SK-N-SH treated with all-trans-retinoic acid at 6 μM for 48 hours (cell line): ENCODE measurements around the gene DNTTIP2.

Experiments
- ARNTL ChIP-seq: fragments of 450-650 bp; formaldehyde crosslinking; IDR thresholded peaks from 2 replicates; pipeline ENCODE4 v1.5.0; 2020; ENCODE audit warnings: low read depth, mild to moderate bottlenecking, moderate library complexity, borderline replicate concordance
- GLIS3 ChIP-seq: fragments of 250-450 bp; sonication (Bioruptor Pico); IDR thresholded peaks from 2 replicates; pipeline ENCODE4 v1.5.0; 2020; ENCODE audit warnings: mild to moderate bottlenecking, moderate library complexity
- SNAI2 ChIP-seq: fragments of 250-450 bp; sonication (Bioruptor Pico); IDR thresholded peaks from 2 replicates; pipeline ENCODE4 v1.5.0; 2020; ENCODE audit warnings: mild to moderate bottlenecking, moderate library complexity
- TCF4 ChIP-seq: fragments of 250-450 bp; sonication (Bioruptor Pico); IDR thresholded peaks from 2 replicates; pipeline ENCODE4 v1.8.0; 2021; ENCODE audit warnings: mild to moderate bottlenecking, moderate library complexity, borderline replicate concordance
- ZFP3 ChIP-seq: fragments of 250-450 bp; sonication (Bioruptor Pico); IDR thresholded peaks from 2 replicates; pipeline ENCODE4 v1.5.0; 2020; ENCODE audit warnings: mild to moderate bottlenecking, moderate library complexity
- ZFP30 ChIP-seq: fragments of 450-650 bp; formaldehyde crosslinking; IDR thresholded peaks from 2 replicates; pipeline ENCODE4 v1.5.0; 2022; ENCODE audit warnings: mild to moderate bottlenecking, moderate library complexity
- ZNF70 ChIP-seq: fragments of 450-650 bp; formaldehyde crosslinking; IDR thresholded peaks from 2 replicates; pipeline ENCODE4 v1.5.0; 2020; ENCODE audit warnings: mild to moderate bottlenecking, moderate library complexity
- TF ChIP-seq, protein P1 (sequence below): fragments of 250-450 bp; sonication (Bioruptor Pico); IDR thresholded peaks from 2 replicates; pipeline ENCODE4 v1.8.0; 2020; ENCODE audit warnings: mild to moderate bottlenecking, moderate library complexity, borderline replicate concordance
- TF ChIP-seq, protein P2 (sequence below): fragments of 250-450 bp; sonication (Bioruptor Pico); IDR thresholded peaks from 2 replicates; pipeline ENCODE4 v1.5.1; 2020; ENCODE audit warnings: low read depth, mild to moderate bottlenecking, moderate library complexity
- TF ChIP-seq, protein P3 (sequence below): fragments of 250-450 bp; sonication (Bioruptor Pico); IDR thresholded peaks from 2 replicates; pipeline ENCODE4 v1.8.0; 2021; ENCODE audit warnings: low read depth, mild to moderate bottlenecking, moderate library complexity, borderline replicate concordance

DNA sequence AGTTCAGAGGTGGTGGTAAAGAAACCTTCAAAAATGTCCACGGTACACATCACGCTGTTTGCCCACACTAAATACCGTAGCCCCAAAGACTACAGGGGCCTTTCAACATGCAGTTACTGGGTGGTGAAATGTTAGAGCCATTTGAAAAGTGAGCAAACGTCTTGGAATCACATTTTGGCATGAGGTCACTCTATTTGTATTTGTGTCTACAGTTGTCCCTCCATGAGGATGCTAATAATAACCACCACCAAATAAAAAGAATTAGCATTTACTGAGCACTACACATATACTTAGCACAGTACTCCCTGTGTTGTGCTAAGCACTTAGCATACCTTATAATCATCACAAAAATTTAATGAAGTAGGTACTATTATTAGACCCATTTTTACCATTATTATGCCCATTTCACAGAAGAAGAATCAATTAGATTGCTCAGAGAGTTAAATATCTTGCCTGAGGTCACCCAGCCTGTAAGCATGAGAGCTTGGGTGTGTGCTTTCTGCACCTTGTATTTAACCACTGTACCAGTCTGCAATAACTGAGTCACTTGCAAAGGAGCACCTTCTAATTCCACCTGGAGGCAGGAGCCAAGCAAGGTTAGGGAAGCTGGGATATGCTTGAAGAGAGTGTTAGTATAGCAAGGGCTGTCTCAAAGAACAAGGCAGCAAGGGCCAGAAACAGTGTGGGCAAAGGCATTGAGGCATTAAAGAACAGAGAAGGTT lies 57.4 kb downstream of the DNTTIP2 start:
- no peak for TF ChIP-seq ZNF70
- TF ChIP-seq GLIS3: no peak
- TF ChIP-seq, protein P1, sequence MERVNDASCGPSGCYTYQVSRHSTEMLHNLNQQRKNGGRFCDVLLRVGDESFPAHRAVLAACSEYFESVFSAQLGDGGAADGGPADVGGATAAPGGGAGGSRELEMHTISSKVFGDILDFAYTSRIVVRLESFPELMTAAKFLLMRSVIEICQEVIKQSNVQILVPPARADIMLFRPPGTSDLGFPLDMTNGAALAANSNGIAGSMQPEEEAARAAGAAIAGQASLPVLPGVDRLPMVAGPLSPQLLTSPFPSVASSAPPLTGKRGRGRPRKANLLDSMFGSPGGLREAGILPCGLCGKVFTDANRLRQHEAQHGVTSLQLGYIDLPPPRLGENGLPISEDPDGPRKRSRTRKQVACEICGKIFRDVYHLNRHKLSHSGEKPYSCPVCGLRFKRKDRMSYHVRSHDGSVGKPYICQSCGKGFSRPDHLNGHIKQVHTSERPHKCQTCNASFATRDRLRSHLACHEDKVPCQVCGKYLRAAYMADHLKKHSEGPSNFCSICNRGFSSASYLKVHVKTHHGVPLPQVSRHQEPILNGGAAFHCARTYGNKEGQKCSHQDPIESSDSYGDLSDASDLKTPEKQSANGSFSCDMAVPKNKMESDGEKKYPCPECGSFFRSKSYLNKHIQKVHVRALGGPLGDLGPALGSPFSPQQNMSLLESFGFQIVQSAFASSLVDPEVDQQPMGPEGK (CRISPR knock-in tag): no peak
- TF ChIP-seq, protein P2, sequence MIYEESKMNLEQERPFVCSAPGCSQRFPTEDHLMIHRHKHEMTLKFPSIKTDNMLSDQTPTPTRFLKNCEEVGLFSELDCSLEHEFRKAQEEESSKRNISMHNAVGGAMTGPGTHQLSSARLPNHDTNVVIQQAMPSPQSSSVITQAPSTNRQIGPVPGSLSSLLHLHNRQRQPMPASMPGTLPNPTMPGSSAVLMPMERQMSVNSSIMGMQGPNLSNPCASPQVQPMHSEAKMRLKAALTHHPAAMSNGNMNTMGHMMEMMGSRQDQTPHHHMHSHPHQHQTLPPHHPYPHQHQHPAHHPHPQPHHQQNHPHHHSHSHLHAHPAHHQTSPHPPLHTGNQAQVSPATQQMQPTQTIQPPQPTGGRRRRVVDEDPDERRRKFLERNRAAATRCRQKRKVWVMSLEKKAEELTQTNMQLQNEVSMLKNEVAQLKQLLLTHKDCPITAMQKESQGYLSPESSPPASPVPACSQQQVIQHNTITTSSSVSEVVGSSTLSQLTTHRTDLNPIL (CRISPR knock-in tag): no peak
- no peak for TF ChIP-seq SNAI2
- TF ChIP-seq ZFP30 (CRISPR knock-in tag): no peak
- no peak for TF ChIP-seq ARNTL (CRISPR knock-in tag)
- TF ChIP-seq, protein P3, sequence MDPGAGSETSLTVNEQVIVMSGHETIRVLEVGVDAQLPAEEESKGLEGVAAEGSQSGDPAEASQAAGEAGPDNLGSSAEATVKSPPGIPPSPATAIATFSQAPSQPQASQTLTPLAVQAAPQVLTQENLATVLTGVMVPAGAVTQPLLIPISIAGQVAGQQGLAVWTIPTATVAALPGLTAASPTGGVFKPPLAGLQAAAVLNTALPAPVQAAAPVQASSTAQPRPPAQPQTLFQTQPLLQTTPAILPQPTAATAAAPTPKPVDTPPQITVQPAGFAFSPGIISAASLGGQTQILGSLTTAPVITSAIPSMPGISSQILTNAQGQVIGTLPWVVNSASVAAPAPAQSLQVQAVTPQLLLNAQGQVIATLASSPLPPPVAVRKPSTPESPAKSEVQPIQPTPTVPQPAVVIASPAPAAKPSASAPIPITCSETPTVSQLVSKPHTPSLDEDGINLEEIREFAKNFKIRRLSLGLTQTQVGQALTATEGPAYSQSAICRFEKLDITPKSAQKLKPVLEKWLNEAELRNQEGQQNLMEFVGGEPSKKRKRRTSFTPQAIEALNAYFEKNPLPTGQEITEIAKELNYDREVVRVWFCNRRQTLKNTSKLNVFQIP: no peak
- TF ChIP-seq ZFP3 (CRISPR knock-in tag): no peak
- TF ChIP-seq TCF4 (CRISPR knock-in tag): no peak
